Pancreas (tissue), 10 donors: ENCODE measurements around the gene TMEM91. TPM values are rescaled to one million over a fixed set of nuclear protein-coding genes. Genes with fewer than 3 reads are reported as not detected.
A peak's percentile ranks its signal among the peaks of the same experiment; 100 is the strongest.

Experiments used
- ATAC-seq, 4 donors: fragments of 200-7000 bp; cut with Tn5 transposase; one replicate each; pipeline versions ENCODE4 v1.8.0 to v1.9.1; 2020; ENCODE audit warnings: mild to moderate bottlenecking in 4 of 4, moderate library complexity in 4 of 4
- DNase-seq, 6 donors: peaks; one replicate each; pipeline ENCODE4 v3.0.0-alpha.2; 2020
- FAIRE-seq: peaks from 2 replicates; lab custom pipeline; 2012; peaks lifted over from hg19 to GRCh38; lab: Jason Lieb, UNC
- H3K27ac ChIP-seq, 4 donors: fragments of 200-600 bp; sonication (generic); 1 replicate in 3 of 4; 2 replicates in 1 of 4; pipeline versions ENCODE4 v1.5.0 to v1.8.0; 2020
- H3K27me3 ChIP-seq, 4 donors: fragments of 200-600 bp; one replicate each; pipeline ENCODE4 v1.8.0; 2021
- H3K36me3 ChIP-seq, 3 donors: fragments of 200-600 bp; sonication (generic) in 1 of 3; one replicate each; pipeline versions ENCODE4 v1.5.0 to v1.8.0; 2020 to 2021
- H3K4me1 ChIP-seq, 3 donors: fragments of 200-600 bp; one replicate each; pipeline ENCODE4 v1.8.0; 2021
- H3K4me3 ChIP-seq, 4 donors: fragments of 200-600 bp; sonication (generic) in 2 of 4; one replicate each; pipeline versions ENCODE4 v1.5.0 to v1.8.0; 2020 to 2021
- H3K9me3 ChIP-seq, 4 donors: fragments of 200-600 bp; one replicate each; pipeline ENCODE4 v1.8.0; 2021
- WGBS, 2 donors: extraction: QIAGEN DNeasy Blood & Tissue Kit; methylation state at CpG; one replicate each; pipeline ENCODE4 v1.1.7; 2013; 5-methylcytosine and 5-hydroxymethylcytosine counted together
- intact Hi-C, 3 donors: fragments of 100-400 bp; cut with DNase I; formaldehyde crosslinking; loops; one replicate each; pipeline versions ENCODE4 v1.11.1 to v1.14.2; 2022
- polyA plus RNA-seq, 2 donors: library from polyadenylated mRNA; stranded (reverse); fragments of 200-250 nt; gene quantifications; one replicate each; pipeline ENCODE4 v1.2.3, GENCODE V29; 2013
- total RNA-seq, 6 donors: library from RNA; stranded (reverse); fragmentation: NEBNext Ultra II Directional in 4 of 6; extraction: Animal tissue kit (Norgen Biotek cat#: 25700) in 4 of 6; gene quantifications; one replicate each; pipeline versions ENCODE4 v1.2.1 to v1.2.4, GENCODE V29; 2021 to 2023
- TF ChIP-seq, protein P1 (sequence below), 4 donors: fragments of 200-600 bp; sonication (generic) in 3 of 4; IDR thresholded peaks; one replicate each; pipeline versions ENCODE4 v1.5.0 to v1.8.0; 2021; ENCODE audit warnings: antibody characterized with exemption in 4 of 4
- donor health status: healthy with polysubstance abuse.
- donor health status: DM: no; HTN: no; CAD: no; lungs with moderate emphysema.
- donor health status: DM: no; HTN: no; CAD: no.
- donor health status: control.
- donor health status: control.
- donor health status: Bipolar disorder and iron deficiency.
- donor health status: DM: yes; HTN: yes; CAD: no.
- donor health status: DM: no; HTN: no; CAD: no.
- donor health status: DM: no; HTN: no; CAD: no.
- donor health status: DM: yes; HTN: yes; CAD: no.

Gene TMEM91
- total and polyA plus RNA-seq, 8 donors, result 3.8 to 33.0 (median 5.4) TPM

DNA sequence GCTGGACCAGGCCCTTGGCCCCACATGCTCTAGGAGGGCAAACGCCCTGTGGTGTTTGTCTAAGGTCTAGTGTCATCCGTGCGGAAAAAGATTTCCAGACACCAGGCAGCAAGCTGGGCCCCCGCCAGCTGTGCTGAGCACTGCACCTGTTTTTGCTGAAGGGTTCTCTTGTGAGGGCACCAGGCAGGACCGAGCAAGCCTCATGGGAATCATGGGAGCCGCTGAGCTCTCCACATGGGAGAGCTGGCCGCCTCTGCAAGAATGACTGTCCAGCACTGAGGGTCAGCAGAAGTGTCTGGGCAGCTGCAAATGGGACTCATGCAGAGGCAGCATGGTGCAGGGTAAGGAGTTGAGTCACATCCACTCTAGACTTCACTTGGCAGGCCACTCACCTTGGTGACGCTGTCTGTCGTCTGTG, 38.8 kb downstream of the TMEM91 start:
- Histone ChIP-seq H3K36me3 (peaks cover 4 to 40% (median 16%) of the 10 kb centered on the region in 3 donors), H3K4me3 (no peak overlapping the region), H3K4me1 (peaks cover under 1 to 2% (median 1%) of the 10 kb centered on the region in 3 donors), H3K27me3 (no peaks in the 10 kb centered on the region), H3K27ac (no peak overlapping the region), H3K9me3 (no peaks in the 10 kb centered on the region)
- TF ChIP-seq, protein P1, sequence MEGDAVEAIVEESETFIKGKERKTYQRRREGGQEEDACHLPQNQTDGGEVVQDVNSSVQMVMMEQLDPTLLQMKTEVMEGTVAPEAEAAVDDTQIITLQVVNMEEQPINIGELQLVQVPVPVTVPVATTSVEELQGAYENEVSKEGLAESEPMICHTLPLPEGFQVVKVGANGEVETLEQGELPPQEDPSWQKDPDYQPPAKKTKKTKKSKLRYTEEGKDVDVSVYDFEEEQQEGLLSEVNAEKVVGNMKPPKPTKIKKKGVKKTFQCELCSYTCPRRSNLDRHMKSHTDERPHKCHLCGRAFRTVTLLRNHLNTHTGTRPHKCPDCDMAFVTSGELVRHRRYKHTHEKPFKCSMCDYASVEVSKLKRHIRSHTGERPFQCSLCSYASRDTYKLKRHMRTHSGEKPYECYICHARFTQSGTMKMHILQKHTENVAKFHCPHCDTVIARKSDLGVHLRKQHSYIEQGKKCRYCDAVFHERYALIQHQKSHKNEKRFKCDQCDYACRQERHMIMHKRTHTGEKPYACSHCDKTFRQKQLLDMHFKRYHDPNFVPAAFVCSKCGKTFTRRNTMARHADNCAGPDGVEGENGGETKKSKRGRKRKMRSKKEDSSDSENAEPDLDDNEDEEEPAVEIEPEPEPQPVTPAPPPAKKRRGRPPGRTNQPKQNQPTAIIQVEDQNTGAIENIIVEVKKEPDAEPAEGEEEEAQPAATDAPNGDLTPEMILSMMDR (IDR thresholded peaks at IDR 0.05), result no peak
- DNase-seq (peak in 1 of 6 donors; percentile 39), FAIRE-seq (no peak), ATAC-seq (peak in 3 of 4 donors; percentile 15 to 67 (median 67))
- intact Hi-C loops, result no loop called here
- 78 to 88% methylated on average over 9 of the region's 9 CpGs for WGBS, 2 donors

DNA sequence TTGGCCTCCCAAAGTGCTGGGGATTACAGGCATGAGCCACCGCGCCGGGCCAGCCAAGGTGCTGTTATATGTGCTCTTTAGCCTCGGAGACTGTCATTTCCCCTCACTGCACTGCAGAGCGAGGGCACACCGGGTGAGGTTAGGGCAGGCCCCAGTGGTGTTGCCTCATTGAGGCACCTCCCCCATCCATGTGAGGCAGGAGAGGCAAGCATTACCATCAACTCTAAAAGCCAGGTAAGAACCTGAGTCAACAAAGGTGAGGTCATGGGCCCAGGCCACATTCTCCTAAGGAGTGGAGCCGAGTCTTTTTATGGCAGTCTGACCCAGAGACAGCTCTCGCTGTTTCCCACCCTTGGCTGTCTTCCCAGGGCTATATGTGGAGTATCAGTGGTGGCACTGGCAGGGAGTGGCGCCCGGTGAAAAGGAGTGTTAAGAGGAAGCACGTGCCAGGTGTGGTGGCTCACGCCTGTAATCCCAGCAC, 39.9 kb downstream of the TMEM91 start:
- Histone ChIP-seq H3K27ac (no peak overlapping the region), H3K36me3 (peaks cover 4 to 51% (median 23%) of the 10 kb centered on the region in 3 donors)
- intact Hi-C loops, result no loop called here

DNA sequence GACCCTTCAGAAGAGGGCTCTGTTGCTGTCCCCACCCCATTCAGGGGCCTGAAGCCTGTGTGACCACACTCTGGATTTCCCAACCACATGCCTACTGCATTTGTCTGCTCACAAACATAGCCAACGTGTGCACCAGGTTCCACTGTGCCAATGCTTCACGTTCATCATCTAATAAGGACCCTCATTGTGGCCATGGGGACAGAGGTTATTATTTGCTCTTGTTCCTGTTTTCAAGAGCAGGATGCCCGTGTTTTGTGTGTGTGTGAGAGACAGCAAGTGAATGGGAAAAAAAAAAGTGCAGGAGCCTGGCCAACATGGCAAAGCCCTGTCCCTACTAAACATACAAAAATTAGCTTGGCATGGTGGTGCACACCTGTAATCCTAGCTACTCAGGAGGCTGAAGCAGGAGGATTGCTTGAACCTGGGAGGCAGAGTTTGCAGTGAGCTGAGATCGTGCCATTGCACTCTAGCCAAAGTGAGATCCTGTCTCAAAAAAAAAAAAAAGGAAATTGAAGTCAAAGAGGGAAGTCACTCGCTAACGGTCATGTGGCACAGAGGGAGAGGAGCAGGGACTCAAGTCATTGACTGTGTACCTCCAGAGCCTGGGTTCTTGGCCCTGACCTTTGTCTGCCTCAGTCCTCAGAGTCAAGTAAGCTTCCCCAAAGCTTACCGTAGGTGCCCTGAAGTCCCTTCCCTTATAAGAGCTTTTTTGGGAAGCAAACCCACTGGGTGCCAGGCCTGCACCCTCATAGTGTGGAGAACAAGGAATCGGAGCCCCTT, 44.0 kb downstream of the TMEM91 start:
- WGBS, 2 donors, result 79 to 80% methylated on average over 8 of the region's 8 CpGs
- TF ChIP-seq, protein P1 (IDR thresholded peaks at IDR 0.05), result no peak
- H3K4me3 ChIP-seq, result no peak overlapping the region
- ATAC-seq, result peak in 2 of 4 donors; percentile 34 to 72
- intact Hi-C loops, result no loop called here
- H3K36me3 ChIP-seq, result peaks cover 4 to 62% (median 38%) of the 10 kb centered on the region in 3 donors
- no peaks in the 10 kb centered on the region for H3K4me1 ChIP-seq
- H3K27me3 ChIP-seq, result no peaks in the 10 kb centered on the region
- H3K9me3 ChIP-seq, result no peaks in the 10 kb centered on the region
- peak overlapping the region in 1 of 4 donors; percentile 33 for H3K27ac ChIP-seq
- no peak for DNase-seq
- no peak for FAIRE-seq

More for the DNA sequence above, 39.9 kb downstream of the TMEM91 start:
- H3K9me3 ChIP-seq, result no peaks in the 10 kb centered on the region
- no peaks in the 10 kb centered on the region for H3K27me3 ChIP-seq
- ATAC-seq (peak in 2 of 4 donors; percentile 19 to 49), DNase-seq (peak in 1 of 6 donors; percentile 47), FAIRE-seq (no peak)
- H3K4me3 ChIP-seq, result no peak overlapping the region
- WGBS, 2 donors, result 93 to 95% methylated on average over 12 of the region's 12 CpGs
- no peaks in the 10 kb centered on the region for H3K4me1 ChIP-seq
- TF ChIP-seq, protein P1 (IDR thresholded peaks at IDR 0.05), result no peak

DNA sequence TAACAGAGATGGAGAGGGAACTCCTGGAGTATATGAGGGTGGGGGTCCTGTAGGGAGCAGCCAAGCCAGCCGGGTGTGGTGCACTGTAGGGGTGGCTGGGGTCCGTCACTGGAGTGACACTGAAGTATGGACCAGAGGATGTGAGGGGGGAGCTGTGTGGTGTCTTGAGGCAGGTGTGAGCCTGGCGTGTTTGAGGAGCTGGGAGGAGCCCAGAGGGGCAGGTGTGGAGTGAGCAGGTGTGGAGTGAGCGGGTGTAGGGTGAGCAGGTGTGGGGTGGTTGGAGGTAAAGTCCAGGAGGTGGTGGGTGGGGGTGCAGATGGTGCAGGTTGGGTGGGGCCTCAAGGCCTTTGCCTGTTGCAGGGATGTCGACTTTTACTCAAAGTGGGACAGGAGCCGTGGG, 45.0 kb downstream of the TMEM91 start:
- no peak for FAIRE-seq
- peak in 1 of 6 donors; percentile 46 for DNase-seq
- no peak overlapping the region for H3K27ac ChIP-seq

More for the DNA sequence above, 45.0 kb downstream of the TMEM91 start:
- no peak overlapping the region for H3K4me3 ChIP-seq
- WGBS, 2 donors, result 83 to 84% methylated on average over 6 of the region's 6 CpGs
- no peaks in the 10 kb centered on the region for H3K27me3 ChIP-seq
- no peaks in the 10 kb centered on the region for H3K9me3 ChIP-seq
- no peaks in the 10 kb centered on the region for H3K4me1 ChIP-seq
- peaks cover 4 to 66% (median 40%) of the 10 kb centered on the region in 3 donors for H3K36me3 ChIP-seq
- TF ChIP-seq, protein P1 (IDR thresholded peaks at IDR 0.05), result no peak
- intact Hi-C loops, result no loop called here
- no peak for ATAC-seq
